Epithelial cell of esophagus (primary cell): ENCODE data around the gene BDH2.

Source experiments
- DNase-seq: peaks from one replicate; pipeline ENCODE4 v3.0.0; 2010; ENCODE audit warnings: low read depth
- H3K4me3 ChIP-seq: 2 replicates; pipeline ENCODE4 v1.5.1; 2011; ENCODE audit warnings: mild to moderate bottlenecking, low read length, control low read depth
- TF ChIP-seq, protein P1 (sequence below): IDR thresholded peaks from 2 replicates; pipeline ENCODE4 v1.5.1; 2011; ENCODE audit warnings: low read depth, mild to moderate bottlenecking, low read length, control low read depth, inconsistent platforms; ENCODE audit not compliant: insufficient read depth; ENCODE audit errors: missing control alignments

The BDH2 gene

DNA sequence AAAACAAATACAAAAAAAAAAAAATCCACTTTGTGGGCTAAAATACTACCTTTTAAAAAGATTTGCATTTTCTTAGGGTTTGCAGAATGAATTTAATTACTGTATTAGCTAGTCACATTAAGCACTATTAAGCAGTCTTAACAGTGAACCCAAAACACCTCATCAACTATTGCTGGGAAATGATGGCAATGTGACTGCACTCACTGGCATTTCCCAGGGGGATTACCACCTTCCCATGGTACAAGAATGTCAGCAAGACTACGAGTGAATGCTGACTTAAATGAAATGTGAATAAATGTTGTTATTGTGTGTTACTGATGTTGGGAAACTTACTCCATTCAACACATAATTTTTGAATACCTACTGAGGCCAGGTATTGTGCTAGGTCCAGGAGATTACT is 13.1 kb downstream of the BDH2 start:
- TF ChIP-seq, protein P1, sequence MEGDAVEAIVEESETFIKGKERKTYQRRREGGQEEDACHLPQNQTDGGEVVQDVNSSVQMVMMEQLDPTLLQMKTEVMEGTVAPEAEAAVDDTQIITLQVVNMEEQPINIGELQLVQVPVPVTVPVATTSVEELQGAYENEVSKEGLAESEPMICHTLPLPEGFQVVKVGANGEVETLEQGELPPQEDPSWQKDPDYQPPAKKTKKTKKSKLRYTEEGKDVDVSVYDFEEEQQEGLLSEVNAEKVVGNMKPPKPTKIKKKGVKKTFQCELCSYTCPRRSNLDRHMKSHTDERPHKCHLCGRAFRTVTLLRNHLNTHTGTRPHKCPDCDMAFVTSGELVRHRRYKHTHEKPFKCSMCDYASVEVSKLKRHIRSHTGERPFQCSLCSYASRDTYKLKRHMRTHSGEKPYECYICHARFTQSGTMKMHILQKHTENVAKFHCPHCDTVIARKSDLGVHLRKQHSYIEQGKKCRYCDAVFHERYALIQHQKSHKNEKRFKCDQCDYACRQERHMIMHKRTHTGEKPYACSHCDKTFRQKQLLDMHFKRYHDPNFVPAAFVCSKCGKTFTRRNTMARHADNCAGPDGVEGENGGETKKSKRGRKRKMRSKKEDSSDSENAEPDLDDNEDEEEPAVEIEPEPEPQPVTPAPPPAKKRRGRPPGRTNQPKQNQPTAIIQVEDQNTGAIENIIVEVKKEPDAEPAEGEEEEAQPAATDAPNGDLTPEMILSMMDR = no peak
- DNase-seq = no peak
- no peak overlapping the region for H3K4me3 ChIP-seq

DNA sequence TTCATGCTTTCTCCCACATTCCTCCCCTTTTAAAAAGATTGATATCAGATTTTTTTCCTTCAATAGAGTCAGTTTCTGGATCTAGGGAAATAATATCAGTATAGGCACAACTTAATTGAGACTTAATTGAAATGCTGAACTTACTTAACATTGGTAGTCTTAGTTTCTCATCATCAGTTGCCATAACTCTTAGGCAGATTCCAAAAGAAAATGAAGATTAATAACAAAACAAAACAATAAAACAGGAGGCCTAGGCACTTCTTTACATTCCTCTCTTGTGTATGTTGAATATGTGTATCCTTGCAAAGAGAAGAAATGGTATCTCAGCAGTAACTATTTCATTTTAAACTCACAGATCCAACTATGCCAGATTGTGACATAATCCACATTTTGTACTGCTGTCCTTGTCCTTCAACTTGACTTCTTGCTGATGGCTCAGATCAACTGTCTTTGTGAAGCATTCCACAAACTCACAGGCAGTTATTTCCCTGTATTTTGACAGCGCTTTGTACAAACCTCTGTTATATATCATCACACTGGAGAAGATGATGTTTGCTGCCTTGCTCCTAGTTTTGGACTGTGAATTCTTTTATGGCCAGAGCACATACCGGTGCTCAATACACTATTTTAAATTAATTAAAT is 14.0 kb downstream of the BDH2 start:
- H3K4me3 ChIP-seq = no peak overlapping the region
- no peak for DNase-seq
- TF ChIP-seq, protein P1 = no peak

DNA sequence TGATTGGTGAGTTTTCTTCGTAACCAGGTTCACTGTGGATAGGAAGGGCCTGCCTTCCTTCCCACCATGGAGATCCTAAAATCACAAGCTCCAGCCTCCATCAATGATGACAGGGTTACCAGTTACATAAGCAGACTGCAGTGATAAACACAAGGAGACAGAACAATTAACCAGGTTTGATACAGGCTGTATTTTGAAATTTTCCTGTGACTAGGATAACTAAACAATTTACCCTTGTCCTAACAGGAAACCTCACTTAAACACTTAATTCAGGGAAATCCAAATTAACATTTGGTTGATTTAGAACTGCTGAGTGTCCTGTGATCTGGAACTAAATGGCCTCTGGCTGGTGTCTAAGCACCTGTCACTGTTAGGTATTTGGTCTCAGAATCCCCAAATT is 20.0 kb downstream of the BDH2 start:
- no peak for DNase-seq
- no peak overlapping the region for H3K4me3 ChIP-seq
- TF ChIP-seq, protein P1 = no peak

DNA sequence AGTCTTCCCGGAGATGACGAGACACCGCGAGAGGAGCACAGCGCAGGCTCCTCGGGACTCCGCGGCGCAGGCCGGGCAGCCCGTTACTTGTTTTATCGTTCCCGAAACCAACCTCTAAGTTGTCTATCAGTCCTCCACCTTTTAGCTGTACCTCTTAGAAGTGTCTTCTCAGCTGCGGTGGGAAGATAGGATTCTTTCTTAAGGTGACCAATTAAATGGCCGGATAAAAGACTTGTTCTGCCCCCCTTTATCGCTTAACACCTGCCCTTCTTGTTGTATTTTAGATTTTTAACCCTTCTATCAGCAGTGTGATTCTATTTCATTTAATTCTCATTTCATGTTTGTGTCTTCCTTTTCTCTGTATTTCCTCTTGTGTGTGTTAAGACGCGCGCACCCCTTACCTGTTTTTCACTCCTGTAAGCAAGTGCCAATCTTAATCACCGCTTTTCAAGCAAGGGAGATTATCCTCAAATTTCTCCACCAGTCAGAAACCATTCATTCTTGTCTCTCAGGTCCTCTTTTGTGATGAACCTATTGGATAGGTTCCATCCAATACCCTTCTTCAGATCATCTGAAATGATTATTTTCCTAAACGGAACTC is 22.8 kb downstream of the BDH2 start, which contains the start of gene SLC9B2:
TSS of gene SLC9B2 (minus strand) at position 15 of the 601 bp plus-strand sequence. CDS start 9,211 bp downstream, outside the sequence.
- no peak for DNase-seq
- TF ChIP-seq, protein P1 = no peak

DNA sequence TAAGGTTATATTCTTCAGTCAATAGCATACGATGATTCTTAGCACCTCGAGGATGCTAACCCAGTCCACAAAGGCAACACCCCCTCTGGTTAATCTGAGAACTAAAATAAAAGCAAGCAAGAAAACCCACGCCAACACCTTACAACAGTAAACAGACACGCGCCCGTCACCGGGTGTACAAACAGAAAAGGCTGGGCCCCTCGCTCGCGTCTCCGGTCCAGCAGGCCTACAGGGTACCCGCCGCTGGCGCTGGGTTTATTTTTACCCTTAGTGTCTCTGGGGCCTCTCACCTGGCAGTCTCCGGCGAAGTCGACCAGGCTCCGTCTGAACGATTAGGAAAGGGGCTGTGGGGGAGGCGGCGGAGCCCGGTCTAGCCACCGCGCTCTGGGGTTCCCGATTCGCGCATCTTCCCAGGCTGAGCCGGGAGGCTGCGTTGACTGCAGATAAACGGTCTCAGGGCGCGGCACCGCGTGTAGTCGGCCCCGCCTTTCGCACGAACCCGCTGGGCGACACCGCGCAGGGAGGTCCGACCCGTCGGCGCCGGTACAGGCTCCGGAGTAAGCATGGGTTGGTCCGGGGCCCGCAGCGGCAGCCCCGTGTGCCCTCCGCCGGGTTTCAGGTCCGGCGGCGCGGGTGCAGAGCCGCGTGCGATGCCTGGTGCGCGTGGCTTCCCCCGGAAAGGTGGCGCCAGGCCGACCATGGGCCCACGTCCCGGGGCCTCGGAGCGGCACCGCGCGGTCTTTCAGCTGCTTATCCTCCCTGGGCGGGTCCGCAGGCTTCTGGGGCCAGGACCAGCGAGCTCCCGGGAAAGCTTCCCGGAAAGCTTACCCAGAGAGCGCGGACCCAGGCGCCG is 23.5 kb downstream of the BDH2 start:
- DNase-seq = peak; percentile 73
- TF ChIP-seq, protein P1 = no peak
- H3K4me3 ChIP-seq = peak overlapping the region; percentile 65

More for the DNA sequence above, 22.8 kb downstream of the BDH2 start, which contains the start of gene SLC9B2:
- peak within 1 kb of the TSS; percentile 65 for H3K4me3 ChIP-seq

DNA sequence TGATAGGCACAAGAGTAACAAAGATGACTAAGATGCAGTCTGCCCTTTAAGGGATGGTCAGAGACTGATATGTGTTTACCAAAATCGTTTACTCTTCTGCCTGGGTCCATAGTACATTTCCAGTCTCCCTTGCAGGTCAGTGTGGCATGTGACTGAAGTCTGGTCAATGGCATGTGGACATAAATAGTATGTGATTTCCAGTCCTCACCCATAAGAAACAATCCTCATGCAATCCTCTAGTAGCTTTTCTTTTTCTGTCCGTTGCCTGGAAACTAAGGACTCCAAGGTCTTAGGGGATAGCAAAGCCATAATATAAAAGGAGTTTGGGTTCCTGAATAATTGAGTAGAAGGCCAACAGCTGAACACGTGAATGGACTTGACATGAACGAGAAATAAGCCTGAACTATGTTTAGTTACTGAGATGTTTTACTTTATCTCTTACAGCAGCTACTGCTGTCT is 24.2 kb downstream of the BDH2 start:
- TF ChIP-seq, protein P1 = no peak
- peak overlapping the region; percentile 65 for H3K4me3 ChIP-seq
- DNase-seq = peak; percentile 8
